GM04503 (cell line): Measurements from ENCODE around the gene PRSS2.
"Not testable (repeated sequence)": the region's sequence is repeated elsewhere in the genome, so short reads cannot be mapped to it uniquely, and the experiment has no call there.

ENCODE experiments used
- DNase-seq: peaks from one replicate; pipeline ENCODE4 v3.0.0-alpha.2; 2012; ENCODE audit warnings: low read depth

Gene PRSS2

DNA sequence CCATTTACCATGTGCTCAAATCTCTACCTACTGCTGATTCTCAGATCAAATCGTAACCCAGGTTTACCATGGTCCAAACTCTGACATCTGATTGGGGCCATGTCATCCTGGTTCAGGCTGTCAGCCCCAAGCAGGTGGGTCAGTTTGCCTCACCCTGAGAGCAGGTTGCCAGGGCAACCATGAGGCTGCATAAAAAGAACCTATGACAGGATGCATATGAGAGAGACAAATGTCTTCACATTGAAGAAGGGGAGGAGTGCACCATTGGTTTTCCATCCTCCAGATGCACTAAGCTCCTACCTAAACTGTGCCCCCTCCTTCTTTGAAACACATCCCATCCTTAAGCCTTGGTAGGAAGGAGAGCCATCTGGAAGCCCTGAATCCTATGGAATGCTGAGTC is 11.3 kb upstream of the PRSS2 start:
- no peak for DNase-seq

DNA sequence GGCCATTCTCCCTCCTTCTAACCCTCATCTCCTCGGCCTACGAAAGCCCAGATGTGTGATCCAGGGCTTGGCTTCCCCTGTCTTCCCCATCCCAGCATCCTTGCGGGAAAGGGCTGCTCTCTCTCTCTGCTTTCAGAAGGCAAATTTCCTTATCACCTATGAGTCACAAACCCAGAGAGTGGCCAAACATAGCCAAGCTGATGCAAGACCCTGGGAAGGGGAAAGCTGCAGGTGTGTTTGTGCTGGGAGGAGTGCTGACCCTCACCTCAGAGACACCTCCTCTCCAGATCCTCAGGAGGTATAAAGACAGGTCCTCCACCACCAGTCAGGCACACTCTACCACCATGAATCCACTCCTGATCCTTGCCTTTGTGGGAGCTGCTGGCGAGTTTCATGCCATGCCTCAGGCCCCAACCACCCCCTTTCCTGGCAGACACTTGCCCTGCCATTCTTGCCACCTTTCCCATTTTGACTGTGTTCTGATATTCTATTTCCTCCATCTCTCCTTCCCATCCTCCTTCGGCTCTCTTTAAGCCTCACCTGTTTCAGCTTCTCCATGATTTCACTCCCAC is 10.6 kb upstream of the PRSS2 start:
- no peak for DNase-seq

DNA sequence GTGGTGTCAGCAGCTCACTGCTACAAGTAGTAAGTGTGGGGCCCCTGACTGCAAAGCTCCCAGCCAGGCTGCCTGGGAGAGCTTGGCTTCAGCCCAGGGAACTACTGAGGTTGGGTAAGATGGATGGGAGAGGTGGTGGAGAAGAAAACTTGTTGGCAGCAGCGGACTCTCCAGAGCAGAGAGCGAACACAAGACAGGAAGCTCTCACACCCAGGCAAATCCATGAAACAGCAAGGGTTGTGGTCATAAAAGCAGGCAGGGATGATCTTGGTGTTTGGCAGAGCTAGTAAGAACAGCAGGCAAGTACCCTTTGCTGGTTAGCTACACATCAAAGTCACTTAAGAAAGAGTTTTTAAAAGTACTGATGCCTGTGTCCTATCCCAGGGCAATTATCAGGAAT is 9.2 kb upstream of the PRSS2 start:
- DNase-seq: not testable (repeated sequence)

DNA sequence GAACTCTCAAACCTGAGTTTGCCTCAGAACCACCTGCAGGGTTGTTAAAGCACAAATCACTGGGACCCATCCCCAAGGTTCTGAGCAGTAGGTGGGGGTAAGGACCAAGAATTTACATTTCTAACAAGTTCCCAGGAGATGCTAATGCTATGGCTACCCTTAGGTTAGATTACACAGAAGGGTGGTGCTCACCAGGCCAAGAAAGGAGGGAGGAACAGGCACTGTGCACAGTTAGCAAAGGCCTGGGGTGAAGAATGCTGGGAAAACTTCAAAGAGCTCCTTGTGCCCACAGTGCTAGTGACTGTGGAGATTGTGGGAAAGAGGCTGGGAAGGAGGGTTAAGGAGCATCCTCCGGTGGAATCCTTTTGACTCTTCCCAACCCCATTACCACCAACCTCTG is 8.7 kb upstream of the PRSS2 start:
- DNase-seq: no peak

DNA sequence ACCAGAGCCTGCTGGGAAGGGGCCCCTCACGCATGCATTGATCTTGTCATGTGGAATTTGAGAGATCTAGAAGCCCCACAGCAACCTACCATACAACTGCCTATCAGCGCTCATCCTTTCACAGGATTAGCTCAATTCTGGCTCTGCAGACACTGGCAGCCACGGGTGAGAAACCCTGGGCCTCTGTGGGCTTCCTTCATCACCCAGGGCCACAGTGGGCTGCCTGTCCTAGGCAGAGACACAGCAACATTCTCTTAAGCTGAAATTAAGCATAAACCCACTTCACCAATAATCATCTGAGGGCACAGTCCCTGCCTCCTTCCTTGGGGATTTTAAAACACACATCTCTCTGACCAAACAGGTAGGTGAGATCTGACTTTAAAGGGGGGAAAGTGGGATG is 3.3 kb upstream of the PRSS2 start:
- no peak for DNase-seq

DNA sequence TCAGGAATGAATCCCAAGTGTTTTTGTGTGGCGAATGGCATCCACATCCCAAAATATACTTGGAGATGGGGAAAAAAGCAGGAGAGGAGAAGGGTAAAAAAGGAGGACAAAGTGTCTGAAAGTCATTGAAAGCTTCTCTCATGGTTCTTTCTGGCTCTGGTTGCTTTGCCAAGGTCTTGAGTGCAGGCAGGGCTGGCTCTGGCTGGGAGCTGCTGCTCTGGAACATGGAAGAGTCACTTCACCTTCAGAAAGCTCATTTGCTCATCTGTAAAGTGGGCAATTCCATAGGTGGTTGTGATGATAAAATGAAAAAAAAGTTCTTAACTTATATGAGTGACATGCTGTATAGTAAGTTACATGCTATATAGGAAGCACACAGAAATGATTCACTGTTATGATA is 2.9 kb upstream of the PRSS2 start:
- DNase-seq: no peak

DNA sequence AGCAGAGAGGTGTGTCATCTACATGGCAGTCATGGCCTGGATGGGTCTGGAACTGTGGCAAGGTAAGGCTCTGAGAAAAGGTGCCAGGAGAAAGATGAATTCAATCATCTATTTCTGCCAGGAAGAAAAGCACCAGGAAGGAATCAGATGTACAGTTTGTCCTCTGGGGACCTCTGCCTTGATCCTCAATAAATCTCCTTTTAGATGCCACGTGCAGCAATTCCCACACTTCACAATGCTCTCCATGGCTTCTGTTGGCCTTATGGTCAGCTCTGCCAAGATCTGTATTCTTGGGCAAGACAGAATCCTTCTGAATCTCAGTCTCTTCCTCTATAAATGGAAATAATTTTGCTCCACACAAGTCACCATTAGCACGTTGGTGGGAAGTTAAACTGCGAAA is 1.9 kb upstream of the PRSS2 start:
- DNase-seq: not testable (repeated sequence)

DNA sequence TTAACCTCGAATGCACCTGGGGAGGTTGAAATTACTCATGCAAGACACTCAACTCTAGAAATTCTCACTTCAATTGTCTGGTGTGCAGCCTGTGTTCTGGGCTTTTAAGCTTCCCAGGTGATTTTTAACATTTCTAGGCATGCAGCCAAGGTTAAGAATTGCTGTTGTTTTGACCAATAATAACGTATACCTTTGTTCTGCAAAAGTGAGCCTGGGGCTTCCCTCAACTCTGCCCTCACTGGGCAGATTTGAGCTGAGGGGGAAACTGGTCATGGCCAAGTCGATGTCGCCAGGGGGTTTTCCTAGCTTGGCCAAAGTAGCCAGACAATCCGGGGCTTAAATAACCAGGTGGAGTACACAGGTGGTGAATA is 568 bp downstream of the PRSS2 start:
- no peak for DNase-seq

DNA sequence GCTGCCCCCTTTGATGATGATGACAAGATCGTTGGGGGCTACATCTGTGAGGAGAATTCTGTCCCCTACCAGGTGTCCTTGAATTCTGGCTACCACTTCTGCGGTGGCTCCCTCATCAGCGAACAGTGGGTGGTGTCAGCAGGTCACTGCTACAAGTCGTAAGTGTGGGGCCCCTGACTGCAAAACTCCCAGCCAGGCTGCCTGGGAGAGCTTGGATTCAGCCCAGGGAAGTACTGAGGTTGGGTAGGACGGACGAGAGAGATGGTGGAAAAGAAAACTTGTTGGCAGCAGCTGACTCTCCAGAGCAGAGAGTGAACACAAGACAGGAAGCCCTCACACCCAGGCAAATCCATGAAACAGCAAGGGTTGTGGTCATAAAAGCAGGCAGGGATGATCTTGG is 1.3 kb downstream of the PRSS2 start:
- DNase-seq: no peak

DNA sequence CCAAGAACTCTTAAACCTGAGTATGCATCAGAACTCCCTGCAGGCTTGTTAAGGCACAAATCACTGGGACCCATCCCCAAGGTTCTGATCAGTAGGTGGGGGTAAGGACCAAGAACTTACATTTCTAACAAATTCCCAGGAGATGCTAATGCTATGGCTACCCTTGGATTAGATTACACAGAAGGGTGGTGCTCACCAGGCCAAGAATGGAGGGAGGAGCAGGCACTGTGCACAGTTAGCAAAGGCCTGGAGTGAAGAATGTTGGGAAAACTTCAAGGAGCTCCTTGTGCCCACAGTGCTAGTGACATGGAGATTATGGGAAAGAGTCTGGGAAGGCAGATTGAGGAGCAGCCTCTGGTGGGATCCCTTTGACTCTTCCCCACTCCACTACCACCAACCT is 1.9 kb downstream of the PRSS2 start:
- DNase-seq: no peak

DNA sequence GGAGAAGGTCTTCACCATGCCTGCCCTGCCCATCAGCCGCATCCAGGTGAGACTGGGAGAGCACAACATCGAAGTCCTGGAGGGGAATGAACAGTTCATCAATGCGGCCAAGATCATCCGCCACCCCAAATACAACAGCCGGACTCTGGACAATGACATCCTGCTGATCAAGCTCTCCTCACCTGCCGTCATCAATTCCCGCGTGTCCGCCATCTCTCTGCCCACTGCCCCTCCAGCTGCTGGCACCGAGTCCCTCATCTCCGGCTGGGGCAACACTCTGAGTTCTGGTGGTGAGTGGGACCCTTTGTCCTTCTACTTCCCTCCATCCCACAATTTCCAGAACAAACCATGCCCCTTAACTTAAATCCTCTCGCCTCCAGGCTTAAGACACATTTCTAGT is 2.5 kb downstream of the PRSS2 start:
- DNase-seq: no peak

DNA sequence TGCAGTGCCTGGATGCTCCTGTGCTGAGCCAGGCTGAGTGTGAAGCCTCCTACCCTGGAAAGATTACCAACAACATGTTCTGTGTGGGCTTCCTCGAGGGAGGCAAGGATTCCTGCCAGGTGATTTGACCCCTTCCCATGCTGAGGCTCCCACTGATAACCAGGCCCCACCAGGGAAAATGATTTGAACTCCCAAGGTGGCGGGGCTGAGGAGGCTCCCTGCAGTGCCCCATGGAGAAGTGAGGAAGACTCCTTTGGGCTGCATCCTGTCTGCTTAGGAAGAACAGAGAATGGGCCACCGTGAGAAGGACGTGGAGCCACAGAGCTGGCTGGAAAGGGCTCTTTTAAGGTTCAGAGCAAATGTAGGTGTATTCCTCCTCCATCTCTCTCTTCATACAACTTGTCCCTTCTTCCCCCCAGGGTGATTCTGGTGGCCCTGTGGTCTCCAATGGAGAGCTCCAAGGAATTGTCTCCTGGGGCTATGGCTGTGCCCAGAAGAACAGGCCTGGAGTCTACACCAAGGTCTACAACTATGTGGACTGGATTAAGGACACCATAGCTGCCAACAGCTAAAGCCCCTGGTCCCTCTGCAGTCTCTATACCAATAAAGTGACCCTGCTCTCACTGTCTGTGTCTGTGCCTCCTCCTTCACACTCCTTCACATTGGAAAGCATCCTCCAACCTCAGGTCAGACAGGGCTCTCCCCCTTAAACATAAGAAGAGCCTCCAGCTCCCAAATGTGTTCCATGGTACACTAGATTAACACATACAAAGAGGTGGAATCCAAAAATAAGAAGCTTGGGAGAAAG is 3.4 kb downstream of the PRSS2 start:
- DNase-seq: no peak

DNA sequence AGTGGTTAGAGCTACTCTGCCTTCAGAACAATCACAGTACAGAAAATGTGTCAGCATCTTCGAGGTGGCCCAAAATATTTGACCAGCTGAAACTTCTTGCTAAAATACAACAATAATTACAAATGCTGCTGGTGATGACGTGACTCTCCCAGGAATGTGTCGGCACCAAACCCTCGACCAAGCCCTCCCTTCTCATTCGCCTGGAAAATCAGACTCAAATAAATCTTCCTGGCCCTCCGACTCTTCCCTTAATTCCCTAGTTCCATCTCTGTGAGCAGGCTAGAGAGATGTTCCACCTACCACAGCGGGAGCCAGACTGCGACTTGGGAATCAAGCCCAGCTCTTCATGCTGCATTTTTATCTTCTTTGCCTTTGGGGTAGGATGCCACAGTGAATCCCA is 4.1 kb downstream of the PRSS2 start:
- no peak for DNase-seq

DNA sequence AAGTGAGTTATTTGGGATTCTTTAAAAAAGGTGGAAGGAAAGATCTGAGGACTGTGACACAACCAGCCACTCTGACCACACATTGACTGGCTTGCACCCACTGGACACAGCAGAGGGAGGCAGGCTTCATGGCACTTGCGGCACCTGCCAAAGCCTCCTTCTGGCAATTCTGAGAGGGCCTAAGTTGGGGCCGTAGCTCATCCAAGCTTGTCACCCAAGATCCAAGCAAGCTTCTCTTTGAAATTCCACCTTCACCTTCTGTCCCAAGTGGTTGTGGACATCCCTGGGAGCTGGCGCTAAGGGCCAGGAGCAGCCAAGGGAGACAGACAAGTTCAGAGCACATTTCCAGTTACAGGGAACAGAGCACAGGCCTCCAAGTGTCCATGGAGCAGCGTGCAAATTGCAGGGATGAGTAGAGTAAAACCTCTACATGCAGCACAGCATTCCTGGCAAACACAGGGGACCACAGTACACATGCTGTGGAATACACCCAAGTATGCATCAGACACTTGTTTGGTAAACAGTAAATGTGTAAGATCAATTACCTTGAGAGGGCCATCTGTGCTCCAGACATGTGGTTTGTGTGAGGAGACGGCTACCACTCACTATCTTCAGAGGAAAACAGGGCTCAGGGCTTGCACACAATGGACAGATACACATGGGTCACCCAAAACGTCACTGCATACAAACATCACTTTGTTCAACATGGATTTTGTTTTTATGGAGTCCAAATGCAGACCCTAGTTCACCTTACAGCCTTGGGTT is 4.8 kb downstream of the PRSS2 start:
- not testable (repeated sequence) for DNase-seq

DNA sequence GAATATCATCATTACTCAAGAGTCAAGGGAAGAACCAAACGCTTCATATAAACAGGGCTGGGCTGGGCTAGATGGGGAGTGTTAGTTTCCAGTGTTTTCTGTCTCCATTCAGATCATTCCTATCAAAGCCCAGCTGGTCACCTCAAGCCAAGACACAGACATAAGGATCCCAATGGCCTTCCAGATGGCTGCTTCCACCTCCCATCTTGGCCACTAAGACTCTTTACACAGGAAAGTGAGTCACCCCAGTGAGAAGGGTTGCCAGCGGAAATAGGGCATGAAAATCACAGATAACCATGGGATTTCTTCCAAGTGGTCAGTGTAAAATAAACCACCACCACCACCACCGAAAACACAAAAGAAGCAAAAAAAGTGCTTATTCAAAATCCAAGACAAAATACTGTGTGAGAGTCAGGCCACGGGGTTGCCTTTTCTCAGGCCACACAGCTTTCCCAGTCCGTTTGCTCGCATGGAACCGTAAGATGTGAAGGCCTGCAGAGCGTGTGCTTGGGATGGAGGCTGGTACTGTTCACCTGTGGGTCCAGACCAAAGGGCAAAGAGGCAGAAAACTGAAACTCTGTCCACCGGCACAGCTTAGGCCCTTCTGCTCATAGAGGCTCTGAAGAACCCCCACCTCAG is 5.6 kb downstream of the PRSS2 start:
- DNase-seq: peak; percentile 23

DNA sequence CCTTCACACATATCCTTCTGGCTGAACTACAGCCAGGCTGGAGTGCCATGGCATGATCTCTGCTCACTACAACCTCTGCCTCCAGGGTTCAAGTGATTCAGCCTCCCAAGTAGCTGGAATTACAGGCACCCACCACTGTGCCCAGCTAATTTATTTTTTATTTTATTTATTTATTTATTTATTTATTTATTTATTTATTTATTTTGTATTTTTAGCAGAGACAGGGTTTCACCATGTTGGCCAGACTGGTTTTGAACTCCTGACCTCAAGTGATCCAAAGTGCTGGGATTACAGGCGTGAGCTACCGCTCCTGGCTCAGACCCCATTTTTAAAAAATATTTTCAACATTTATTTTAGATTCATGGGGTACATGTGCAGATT is 6.1 kb downstream of the PRSS2 start:
- DNase-seq: not testable (repeated sequence)

DNA sequence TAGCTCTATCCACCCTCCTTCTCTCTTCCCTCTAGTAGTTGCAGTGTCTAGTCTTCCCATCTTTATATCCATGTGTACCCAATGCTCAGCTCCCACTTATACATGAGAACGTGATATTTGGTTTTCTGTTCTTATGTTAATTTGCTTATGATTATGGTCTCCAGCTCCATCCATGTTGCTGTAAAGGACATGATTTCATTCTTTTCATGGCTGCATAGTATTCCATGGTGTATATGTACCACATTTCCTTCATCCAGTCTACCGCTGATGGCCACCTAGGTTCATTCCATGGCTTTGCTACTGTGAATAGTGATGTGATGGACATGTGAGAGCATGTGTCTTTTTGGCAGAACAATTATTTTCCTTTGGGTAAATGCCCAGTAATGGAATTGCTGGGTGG is 6.5 kb downstream of the PRSS2 start:
- DNase-seq: no peak

DNA sequence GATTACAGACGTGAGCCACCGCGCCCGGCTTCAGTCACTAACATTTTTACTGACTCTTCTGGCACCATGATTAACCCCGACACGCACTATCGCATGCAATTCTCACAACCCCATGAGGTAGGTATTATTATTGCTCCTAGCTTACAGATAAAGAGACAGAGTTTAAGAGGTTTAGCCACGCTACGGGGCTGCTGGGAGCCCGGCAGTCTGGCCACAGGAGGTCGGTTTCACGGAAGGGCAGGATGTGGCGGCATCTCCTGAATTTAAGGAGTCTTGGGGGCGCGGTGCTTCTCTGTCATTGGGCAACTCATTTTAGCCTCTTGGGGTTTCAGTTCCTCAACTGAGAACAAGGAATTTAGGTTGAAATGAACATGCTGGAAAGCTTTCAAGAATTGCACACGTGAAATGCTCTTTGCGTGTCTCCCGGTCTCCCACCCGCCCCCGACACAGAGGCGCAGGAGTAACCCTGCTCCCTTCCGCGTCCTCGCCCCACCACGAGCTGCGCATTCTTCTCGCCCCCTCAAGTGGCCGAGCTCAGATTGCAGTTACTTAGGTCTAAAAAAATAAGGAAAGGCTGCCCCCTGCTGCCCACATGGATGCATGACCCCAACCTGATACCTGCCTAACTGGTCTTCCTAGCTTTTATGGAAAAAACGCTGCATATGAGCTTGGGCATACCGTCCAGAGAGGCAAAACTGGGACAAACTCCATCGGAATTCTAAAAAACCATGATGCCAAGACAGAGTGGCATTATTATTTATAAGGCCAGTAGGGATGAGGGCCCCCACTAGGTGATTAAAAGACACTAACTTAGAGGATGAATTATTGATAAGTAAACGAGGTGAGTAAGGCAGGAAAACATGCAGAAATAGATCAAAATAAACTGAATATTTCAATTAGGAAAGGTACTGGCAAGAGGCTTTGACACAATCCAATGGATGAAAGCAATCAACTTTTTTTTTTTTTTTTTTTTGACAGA is 12.4 kb downstream of the PRSS2 start:
- peak; percentile 21 for DNase-seq

DNA sequence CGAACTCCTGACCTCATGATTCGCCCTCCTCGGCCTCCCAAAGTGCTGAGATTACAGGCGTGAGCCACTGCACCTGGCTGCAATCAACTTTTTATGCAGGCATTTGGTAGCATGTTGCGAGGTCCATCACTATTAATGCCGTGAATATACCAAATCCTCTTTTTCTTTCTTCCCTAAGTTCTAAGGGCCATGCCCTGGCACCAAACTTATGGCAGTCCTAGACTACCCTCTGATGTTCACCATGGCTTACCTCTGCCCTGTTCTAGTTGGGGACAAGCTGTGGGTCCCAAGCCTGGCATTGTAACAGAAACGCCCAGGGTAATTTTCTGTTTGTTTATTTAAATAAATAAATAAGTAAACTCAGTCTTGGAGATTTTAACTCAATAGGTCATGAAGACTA is 13.3 kb downstream of the PRSS2 start:
- DNase-seq: no peak

DNA sequence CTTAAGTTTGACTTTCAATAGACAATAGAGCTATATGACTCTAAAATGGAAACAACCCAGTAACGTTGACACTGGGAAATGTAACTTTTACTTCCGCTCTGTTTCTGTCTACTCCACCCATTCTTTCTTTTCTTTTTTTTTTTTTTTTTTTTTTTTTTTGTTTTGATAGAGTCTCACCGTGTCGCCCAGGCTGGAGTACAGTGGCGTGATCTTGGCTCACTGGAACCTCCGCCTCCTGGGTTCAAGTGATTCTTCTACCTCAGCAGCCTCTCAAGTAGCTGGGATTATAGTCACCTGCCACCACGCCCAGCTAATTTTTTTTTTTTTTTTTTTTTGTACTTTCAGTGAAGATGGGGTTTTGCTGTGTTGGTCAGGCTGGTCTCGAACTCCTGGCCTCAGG is 13.9 kb downstream of the PRSS2 start:
- no peak for DNase-seq

DNA sequence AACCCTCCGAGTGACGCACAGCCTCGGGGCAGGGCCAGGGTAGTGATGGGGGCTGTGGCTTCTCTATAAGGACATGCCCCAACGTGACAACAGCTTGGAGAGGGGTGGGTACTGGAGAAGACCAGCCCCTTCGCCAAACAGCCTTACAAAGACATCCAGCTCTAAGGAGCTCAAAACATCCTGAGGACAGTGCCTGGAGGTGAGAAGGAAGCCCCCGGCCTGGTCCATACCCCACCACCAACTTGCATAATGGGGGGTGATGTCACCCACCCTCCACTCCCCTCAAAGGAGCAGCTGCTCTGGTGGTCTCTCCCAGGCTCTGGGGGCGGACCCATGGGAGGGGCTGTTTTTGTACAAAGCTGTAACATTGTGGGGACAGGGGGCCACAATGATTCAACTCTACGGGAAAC is 15.1 kb downstream of the PRSS2 start:
- no peak for DNase-seq
